Measurements from ENCODE around the gene WDR20.

Gene WDR20

GRCh38 chr14:102139286-102140026 lies at the start of gene WDR20:
Gene WDR20 (plus strand): TSS chr14:102139897. CDS start chr14:102139924, 27 bp downstream.
- TF ChIP-seq ZFX (IDR thresholded peaks at IDR 0.05; ENCODE audit: borderline replicate concordance) = no peak
- TF ChIP-seq CTCF (IDR thresholded peaks at IDR 0.05) = no peak
- peak within 1 kb of the TSS; percentile 79 for H3K27ac ChIP-seq

GRCh38 chr14:102090713-102091112 lies 49.0 kb upstream of the WDR20 start:
- TF ChIP-seq ZFX (IDR thresholded peaks at IDR 0.05; ENCODE audit: borderline replicate concordance) (no peak), CTCF (IDR thresholded peaks at IDR 0.05) (no peak)
- no peak overlapping the region for H3K27ac ChIP-seq

- TF ChIP-seq CTCF (IDR thresholded peaks at IDR 0.05) = no peak
- TF ChIP-seq ZFX (IDR thresholded peaks at IDR 0.05; ENCODE audit: borderline replicate concordance) = no peak
- H3K27ac ChIP-seq = no peak overlapping the region
Observed at GRCh38 chr14:102092806-102093205, 46.9 kb upstream of the WDR20 start.

- TF ChIP-seq CTCF (IDR thresholded peaks at IDR 0.05) (no peak), ZFX (IDR thresholded peaks at IDR 0.05; ENCODE audit: borderline replicate concordance) (no peak)
- no peak overlapping the region for H3K27ac ChIP-seq
Observed at GRCh38 chr14:102094101-102094500, 45.6 kb upstream of the WDR20 start.

GRCh38 chr14:102095231-102095870 lies 44.3 kb upstream of the WDR20 start:
- H3K27ac ChIP-seq = no peak overlapping the region
- TF ChIP-seq ZFX (IDR thresholded peaks at IDR 0.05; ENCODE audit: borderline replicate concordance) = no peak

- TF ChIP-seq ZFX (IDR thresholded peaks at IDR 0.05; ENCODE audit: borderline replicate concordance) = no peak
- H3K27ac ChIP-seq = no peak overlapping the region
Observed at GRCh38 chr14:102095871-102096568, 43.7 kb upstream of the WDR20 start.

- TF ChIP-seq CTCF (IDR thresholded peaks at IDR 0.05) (peak; percentile 92), ZFX (IDR thresholded peaks at IDR 0.05; ENCODE audit: borderline replicate concordance) (no peak)
- H3K27ac ChIP-seq = 0 out of 2 replicates have a peak overlapping the region, but pooled peaks have one; percentile 8
Observed at GRCh38 chr14:102096569-102097188, 43.0 kb upstream of the WDR20 start.
